HG03439 (cell line): ENCODE results near the gene APC2.
"Not testable (repeated sequence)": the region's sequence is repeated elsewhere in the genome, so short reads cannot be mapped to it uniquely, and the experiment has no call there.

Experiments used
- ATAC-seq: cut with Tn5 transposase; IDR thresholded peaks from one replicate; pipeline ENCODE4 v1.9.1; 2021; ENCODE audit warnings: mild to moderate bottlenecking, moderate library complexity; ENCODE audit not compliant: unreplicated experiment

APC2 gene

DNA sequence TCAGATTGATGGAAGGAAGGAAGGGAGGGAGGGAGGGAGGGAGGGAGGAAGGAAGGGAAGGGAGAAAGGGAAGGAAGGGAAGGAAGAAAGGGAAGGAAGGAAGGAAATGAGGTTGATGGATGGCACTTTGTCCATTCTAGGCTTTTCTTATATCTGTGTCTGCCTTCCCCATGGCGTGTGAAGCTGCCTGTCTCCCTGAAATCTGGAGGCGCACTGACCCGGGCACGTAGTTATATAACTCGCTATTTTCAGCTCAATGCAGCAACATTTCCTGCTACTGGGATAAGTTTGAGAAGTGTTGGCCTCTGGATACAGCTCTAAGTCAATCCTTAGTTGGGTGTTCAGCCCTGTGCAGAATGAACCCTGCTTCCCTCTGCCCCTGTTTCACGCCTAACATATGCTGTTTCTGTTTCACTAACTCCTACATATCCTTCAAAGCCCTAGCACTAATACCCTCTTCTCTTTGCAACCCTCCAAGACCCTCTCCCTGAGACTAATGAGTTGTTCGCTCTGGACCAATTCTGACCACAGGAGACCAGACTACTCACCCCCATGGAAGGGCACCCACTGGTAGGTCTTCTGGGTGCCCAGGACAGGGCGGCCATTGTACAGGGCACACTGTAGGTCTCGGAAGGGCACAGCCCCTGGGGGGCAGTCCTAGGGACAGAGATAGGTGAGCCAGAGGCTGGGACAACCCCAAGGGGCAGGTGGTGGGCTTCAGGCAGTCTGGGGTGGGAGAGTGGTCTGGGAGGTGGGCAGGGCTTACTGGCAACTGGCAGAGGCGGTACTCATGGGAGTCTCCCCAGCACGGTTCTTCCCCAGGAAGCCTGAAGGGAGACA is 59.9 kb downstream of the APC2 start:
- no peak for ATAC-seq

DNA sequence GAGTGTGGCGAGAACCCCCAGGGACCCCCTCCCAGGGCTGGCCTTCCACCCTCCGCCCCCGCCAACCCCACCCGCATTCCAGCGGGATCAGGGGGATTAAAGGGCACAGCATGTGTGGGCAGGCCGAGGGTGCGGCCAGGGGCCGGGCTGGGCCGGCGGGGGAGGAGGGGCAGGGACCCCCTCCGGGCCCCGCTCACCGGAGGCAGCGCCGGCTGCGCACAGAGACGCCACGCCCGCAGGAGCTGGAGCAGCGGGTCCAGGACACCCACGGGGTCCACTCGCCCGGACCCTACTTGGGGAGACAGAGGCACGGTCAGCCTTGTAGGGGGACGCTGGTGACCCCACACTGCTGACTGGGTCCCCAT is 60.5 kb downstream of the APC2 start:
- no peak for ATAC-seq

DNA sequence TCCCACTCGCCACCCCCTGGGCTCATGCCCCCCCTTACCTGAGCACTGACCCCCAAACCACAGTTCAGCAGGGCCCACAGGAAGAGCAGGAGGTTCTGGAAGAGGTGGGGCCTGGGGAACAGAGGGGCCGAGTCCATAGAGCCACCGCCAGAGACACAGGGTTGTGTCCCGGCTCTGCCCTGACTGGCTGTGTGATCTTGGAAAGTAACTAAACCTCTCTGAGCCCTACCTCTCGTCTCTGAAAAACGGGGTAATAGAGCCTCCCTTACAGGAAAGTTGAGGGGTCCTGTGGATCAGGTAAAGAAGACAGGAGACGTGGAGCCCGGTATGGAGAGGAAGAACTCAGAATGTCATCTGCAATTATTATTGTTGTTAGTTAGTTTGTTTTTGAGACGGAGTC is 60.9 kb downstream of the APC2 start:
- ATAC-seq = no peak

DNA sequence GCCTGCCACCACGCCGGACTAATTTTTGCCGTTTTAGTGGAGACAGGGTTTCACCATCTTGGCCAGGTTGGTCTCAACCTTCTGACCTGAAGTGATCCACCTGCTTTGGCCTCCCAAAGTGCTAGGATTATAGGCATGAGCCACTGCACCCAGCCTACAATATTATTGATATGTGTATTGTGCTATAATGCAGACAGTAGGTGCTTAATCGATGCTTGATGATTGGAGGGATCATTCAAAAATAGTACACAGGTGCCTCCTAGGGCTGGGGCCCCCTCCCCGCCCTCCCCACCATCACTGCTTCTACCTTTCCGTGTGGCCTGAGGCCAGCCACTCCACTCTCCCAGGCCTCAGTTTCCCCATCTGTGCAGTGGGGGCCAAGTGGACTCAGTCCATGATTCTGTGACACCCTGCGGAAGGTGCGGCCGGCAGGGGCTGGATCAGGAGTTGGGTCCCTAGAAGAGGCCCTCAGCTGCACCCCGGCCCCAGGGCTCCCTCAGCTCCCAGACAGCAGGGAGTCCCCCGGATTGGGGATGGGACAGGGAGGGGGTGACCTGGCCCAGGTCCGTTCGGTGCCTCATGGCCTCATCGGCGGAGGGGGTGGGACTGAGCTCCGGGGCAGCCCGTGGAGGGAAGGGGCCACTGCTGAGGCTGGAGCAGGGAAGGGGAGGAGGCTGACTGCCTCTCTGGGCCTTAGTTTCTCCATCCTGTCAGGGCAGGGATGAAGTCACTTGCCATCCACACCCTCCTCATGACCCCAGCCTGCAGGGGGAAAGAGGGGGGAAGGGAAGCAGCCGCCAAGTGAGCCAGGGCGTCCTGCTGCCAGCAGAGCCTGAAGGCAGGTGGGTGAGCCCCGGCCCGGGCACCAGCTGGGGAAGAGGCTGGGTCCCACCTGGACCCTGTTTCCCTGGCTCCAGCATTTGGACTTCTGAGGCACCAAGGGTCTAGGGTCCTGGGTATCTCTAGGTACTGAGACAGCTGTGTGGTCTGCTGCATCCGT is 61.7 kb downstream of the APC2 start:
- ATAC-seq = no peak

DNA sequence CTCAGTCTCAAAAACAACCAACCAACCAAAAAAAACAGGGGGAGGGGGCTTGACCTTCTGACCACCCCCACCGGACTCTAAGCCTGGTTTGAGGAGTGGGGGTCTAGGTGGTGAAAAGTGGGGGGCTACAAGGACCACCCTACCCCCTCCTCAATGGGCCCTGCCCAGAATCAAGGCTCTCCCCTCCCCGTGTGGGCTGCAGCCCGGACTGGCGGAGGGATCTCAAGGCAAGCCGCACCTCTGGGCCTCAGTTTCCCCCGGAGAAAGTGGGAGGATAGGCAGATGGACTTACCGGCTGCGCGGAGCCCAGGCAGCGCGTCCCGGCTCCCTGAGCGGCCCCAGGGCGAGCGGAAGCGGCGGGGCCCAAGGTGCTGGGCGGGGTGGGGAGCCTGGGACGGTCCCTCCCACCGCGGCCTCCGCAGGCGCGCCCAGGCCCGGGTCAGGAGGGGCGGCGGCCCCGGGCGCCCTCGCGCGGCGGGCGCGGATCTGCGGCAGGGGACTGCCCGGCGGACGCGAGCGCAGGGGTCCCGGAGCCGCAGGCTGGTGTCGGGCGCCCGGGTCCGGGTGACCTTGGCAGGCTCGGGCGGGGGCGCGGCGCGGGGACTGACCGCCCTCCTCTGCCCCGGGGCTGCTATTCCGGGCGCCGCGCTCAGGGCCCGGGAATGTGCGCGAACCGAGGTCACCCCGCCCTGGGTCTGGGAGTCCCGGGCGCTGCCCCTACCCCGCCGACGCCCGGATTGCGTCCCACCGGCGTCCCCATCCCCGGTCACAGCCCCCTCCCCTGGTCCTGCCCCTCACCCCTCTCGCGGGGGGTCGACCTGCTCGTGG is 63.0 kb downstream of the APC2 start, which contains the start of gene ADAMTSL5:
Gene ADAMTSL5, minus strand, starts transcription at position 349 of the 828 bp plus-strand sequence. CDS start 2,076 bp downstream, outside the sequence.
- ATAC-seq = no peak

DNA sequence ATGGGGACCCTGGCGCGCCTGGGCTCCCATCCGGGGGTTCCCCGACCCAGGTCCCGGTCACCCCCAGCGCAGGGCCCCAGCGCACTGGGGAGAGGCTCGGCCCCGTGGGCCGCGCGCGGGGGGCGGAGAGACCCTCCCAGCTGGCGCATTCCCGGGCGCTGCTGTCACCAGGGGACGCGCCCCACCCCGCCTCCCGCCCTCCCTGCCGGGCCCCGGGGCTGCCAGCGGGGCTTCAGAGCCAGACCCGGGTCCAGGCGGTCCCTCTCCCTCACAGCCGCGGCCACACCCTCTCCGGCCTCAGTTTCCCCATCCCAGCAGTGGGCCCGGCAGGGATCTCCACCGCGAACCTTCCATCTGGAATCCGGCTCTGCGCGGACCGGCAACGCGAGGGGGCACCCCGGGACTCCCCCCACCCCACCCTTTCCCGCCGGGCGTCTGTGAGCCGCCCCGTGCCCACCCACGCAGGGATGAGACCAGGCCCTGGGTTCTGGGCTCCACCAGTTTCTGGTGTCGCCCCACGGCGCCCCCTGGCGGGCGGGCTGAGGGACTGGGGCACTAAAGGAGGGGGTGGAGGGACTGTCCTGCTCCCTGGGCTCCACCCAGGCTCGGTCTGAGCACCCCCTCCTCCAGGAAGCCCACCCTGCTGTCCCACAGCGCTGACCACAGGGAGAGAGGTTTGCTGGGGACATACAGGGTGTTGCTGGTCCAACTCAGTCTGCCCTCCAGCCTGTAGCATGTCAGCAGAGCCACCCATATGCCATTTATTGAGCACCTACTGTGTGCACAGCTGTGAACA is 63.8 kb downstream of the APC2 start:
- ATAC-seq = no peak

DNA sequence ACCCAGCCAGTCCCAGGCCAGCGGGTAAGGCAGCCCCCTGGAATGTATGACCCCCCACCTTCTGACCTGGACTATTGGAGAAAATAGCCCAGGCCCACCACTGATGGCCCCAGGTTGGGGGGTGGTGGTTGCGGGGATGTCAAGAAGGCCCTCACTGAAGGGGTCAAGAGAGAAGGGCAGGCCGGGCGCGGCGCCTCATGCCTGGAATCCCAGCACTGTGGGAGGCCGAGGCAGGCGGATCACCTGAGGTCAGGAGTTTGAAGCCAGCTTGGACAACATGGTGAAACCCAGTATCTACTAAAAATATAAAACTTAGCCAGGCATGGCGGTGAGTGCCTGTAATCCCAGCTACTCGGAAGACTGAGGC is 64.4 kb downstream of the APC2 start:
- ATAC-seq = no peak

DNA sequence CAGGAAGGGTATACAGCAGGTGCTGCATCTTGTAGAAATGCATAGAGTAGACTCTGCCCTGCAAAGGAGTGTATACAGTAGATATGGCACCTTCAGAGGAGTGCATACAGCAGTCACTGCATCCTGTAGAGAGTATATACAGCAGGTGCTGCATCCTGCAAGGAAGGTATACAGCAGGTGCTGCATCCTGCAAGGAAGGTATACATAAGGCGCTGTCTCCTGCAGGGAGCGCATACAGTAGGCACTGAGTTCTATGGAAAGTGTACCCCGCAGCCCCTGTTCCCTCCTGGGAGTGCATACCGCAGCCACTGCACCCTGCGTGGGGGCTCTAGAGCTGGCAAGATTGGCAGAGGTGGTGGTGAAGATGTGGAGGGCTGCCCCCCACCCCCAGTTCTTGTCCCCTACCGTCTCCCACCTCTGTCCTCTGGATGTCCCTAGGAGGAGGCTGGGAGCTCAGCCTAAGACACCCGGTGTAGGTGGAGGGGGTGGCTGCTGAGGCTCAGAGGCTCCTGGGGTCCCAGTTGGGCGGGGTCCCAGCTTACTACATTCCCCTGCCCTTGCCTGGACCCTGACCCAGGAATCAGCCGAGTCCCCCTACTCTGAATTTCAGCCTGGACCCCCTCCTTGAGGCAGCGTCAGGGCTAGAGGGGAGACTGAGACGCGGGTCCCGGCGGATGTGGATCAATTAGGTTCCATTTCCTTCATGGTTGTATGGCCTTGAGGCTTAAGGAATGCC is 65.2 kb downstream of the APC2 start:
- ATAC-seq = no peak

DNA sequence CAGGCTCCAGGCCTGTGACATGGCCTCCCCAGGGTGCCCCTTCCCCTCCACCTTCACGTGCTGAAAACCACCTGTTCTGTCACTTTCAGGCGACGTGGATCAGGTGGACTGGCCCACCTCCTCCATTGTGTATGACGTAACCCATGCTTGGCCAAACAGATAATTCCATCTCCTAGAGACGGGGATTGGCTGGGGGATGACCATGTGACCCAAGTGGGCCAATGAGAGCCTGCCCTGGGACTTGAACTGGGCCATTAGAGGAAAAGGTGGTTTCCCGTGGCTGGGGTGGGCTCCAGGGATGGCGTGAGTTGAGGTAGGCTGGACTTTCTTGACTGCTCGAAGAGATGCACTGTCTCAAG is 66.5 kb downstream of the APC2 start:
- no peak for ATAC-seq

DNA sequence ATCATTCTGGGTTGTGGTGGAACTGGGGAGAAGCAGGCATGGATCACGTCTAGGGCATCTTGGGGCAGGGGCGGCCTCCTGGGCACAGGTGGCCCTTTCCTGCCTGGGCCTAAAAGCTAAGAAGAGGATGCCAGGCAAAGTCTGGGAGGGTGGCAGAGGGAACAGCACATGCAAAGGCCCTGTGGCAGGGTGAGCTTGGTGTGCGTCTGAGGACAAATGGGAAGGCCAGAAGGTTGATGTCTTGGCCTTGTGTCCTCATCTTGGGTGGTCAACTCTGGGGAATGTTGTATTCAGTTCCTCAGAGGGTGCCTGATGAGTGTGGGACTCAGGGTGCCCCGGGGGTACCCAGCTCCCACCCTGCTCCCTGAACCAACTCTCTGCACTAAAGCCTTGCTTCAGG is 68.5 kb downstream of the APC2 start:
- no peak for ATAC-seq

DNA sequence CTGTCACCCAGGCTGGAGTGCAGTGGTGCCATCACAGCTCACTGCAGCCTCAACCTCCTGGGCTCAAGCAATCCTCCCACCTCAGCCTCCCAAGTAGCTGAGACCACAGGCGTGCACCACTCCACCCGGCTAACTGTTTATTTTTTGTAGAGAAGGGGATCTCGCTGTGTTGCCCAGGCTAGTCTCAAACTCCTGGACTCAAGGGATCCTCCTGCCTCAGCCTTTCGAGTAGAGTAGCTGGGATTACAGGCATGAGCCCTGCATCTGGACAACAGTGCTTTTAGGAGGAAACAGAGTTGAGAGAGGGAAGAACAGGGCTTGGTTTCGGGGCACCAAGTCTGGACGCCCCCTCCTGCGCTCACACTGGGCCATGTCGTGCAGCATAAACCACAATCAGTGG is 69.9 kb downstream of the APC2 start:
- not testable (repeated sequence) for ATAC-seq

DNA sequence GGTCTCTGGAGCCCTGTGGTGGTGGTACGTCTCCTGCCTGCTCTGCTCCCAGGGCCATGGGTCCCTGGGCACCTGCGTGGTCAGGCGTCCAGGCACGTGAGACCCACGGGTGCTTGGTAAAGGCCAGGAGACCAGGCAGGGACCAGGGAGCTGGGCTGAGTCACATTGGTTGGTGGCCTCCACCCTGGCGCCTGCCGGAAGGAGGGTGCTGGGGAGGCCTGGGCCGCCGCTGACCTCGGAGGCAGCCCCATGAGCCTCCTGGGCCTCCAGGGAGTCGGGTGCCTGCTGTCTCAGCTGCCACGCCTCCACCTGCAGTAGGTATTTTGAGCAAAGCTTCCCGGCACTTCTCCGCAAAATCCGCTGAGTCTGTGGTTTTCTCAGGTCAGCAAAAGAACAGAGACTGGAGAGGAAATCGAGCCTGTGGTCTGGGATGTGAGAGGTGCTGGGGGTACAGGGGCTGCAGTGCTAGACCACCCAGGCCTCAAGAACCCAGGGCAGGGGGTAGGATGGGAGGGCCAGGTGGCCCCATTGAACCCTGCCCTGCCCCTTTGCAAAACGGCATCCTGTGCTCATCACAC is 70.4 kb downstream of the APC2 start:
- no peak for ATAC-seq

DNA sequence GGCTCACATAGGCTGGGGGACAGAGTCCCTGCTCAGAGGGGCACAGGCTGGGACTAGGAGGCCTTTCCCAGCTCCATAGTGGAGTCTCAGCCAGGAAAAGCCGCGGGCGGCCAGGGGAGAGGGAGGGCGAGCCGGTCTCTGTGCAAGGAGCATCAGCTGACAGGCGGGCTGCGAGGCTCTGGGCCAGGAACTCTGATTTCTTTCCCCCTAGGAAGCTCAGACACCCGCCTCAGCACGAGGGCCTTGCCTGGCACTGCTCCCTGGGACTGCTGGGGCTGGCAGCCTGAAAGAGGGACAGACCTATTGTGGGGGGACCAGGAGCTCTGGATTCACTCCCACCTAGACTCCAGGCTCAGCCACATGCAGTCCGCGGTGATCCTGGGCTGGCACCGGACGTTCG is 71.7 kb downstream of the APC2 start:
- no peak for ATAC-seq

DNA sequence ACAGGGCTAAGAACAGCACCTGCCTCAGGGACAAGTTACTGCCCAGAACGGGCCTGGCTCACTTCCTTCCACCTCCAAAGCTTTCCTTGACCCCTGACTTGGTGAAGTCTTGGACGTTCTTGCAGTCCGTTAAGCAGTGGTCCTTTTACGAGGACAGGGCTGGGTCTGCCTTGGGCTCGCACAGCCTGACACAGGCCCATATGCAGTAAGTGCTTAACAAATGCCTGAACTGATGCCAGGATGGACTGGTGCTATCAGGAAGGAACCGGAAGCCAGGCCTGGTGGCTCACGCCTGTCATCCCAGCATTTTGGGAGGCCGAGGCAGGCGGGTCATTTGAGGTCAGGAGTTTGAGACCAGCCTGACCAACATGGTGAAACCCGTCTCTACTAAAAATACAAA is 72.1 kb downstream of the APC2 start:
- ATAC-seq = no peak

DNA sequence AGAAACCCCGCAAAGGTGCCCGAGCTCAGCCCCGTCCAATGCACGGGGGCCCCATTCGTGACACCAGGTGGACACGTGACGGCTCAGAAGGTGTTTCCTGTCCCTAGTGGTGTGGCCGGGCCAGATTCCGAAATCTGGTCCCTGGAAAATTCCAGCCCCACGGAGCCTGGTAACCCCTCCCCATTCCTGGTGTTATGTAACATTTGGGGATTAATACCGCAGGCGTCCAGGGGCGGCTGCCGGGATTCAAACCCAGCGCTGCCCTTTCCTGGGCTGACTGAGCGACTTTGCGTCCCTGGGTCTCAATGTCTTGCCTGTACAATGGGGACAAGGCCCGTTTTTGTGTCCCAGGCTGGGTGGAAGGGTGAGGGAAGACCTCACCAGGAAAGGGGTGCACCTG is 72.9 kb downstream of the APC2 start:
- no peak for ATAC-seq
